Esophagus squamous epithelium (tissue), 5 donors: ENCODE data around the gene COPS3. TPM values are rescaled to one million over a fixed set of nuclear protein-coding genes. Genes with fewer than 3 reads are reported as not detected.
"Not testable (repeated sequence)": the region's sequence is repeated elsewhere in the genome, so short reads cannot be mapped to it uniquely, and the experiment has no call there.

Source experiments
- DNase-seq: peaks from one replicate; lab custom pipeline; 2025; lab: John Stamatoyannopoulos, UW
- H3K27ac ChIP-seq, 4 donors: fragments of 200-600 bp; sonication (generic); one replicate each; pipeline ENCODE4 v1.5.1; 2016 to 2019; ENCODE audit warnings: mild to moderate bottlenecking in 1 of 4
- H3K27me3 ChIP-seq, 4 donors: fragments of 200-600 bp; sonication (generic); 1 replicate in 3 of 4; 2 replicates in 1 of 4; pipeline versions ENCODE4 v1.5.1 to v1.6.0; 2017 to 2021; ENCODE audit warnings: antibody characterized with exemption in 1 of 4
- H3K36me3 ChIP-seq, 3 donors: fragments of 200-600 bp; sonication (generic); one replicate each; pipeline ENCODE4 v1.5.1; 2016 to 2019
- H3K4me1 ChIP-seq, 3 donors: fragments of 200-600 bp; sonication (generic); one replicate each; pipeline ENCODE4 v1.5.1; 2017 to 2019
- H3K4me3 ChIP-seq, 4 donors: fragments of 200-600 bp; sonication (generic); 1 replicate in 3 of 4; 2 replicates in 1 of 4; pipeline ENCODE4 v1.5.1; 2016 to 2019; ENCODE audit warnings: mild to moderate bottlenecking in 2 of 4, moderate library complexity in 1 of 4
- H3K9me3 ChIP-seq, 3 donors: fragments of 200-600 bp; sonication (generic); one replicate each; pipeline ENCODE4 v1.5.1; 2016 to 2019
- POLR2A ChIP-seq, 4 donors: fragments of 450-650 bp; IDR thresholded peaks; one replicate each; pipeline ENCODE4 v1.6.1; 2017; ENCODE audit warnings: antibody characterized with exemption in 4 of 4, mild to moderate bottlenecking in 4 of 4, moderate library complexity in 3 of 4
- WGBS, 2 donors: methylation state at CpG; one replicate each; pipeline ENCODE4 v1.1.5; 2018; 5-methylcytosine and 5-hydroxymethylcytosine counted together
- intact Hi-C: fragments of 100-400 bp; cut with DNase I; formaldehyde crosslinking; loops from one replicate; pipeline ENCODE4 v1.15.0; 2022
- total RNA-seq, 4 donors: library from RNA; depleted of rRNA; stranded (reverse); fragments of >200 nt; gene quantifications; one replicate each; pipeline ENCODE4 v1.1.0, GENCODE V29; 2016
- TF ChIP-seq, protein P1 (sequence below), 6 experiments: fragments of 450-650 bp in 4 of 6; fragments of 200-600 bp in 2 of 6; sonication (generic) in 2 of 6; IDR thresholded peaks; one replicate each; pipeline ENCODE4 v1.5.1; 2016 to 2019; ENCODE audit warnings: antibody characterized with exemption in 6 of 6, mild to moderate bottlenecking in 4 of 6, moderate library complexity in 4 of 6
- donor health status: DM: yes; HTN: yes; CAD: no.

COPS3 gene
- total RNA-seq, 4 donors from 2014 or later, result 34.0 to 91.6 (median 68.7) TPM

DNA sequence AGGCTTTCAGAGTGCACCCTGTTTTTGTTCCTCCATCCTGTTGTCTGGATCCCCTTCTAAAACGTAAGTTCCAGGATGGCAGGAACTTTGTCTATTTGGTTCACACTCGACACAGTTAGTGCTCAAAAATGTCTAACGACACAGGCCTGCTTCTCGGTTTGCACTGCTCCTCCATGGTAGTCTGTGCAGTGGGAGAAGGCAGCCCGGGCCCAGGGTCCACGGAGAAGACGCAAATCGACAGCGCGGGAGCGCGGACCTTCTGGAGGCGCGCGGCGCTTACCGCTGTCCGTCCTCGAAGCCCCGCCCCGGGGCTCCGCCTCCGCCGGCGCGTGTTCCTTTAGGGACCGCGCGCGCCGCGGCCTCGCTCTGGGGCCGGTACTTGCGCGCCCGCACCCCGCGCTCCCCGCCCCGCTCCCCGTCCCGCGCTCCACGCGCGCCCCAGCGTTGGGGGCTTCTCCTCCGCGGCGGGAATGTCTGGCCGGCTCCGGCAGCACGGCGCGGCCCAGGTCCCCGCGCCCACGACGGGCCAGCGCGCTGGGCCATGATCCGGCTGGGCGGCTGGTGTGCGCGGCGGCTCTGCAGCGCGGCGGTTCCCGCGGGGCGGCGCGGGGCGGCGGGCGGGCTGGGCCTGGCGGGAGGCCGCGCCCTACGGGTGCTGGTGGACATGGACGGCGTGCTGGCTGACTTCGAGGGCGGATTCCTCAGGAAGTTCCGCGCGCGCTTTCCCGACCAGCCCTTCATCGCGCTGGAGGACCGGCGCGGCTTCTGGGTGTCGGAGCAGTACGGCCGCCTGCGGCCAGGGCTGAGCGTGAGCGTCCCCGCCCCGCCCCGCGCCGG, 22.2 kb upstream of the COPS3 start, which contains the start of gene NT5M:
NT5M (plus strand) TSS at position 364 of the 837 bp plus-strand sequence; CDS start at position 542, 178 bp downstream.
- 0% methylated on average over 2 to 10 of the region's 107 CpGs for WGBS, 2 donors
- DNase-seq, result no peak

GRCh38 chr17:17301659-17302058, 20.6 kb upstream of the COPS3 start:
- not testable (repeated sequence) for H3K36me3 ChIP-seq, DNase-seq, H3K4me3 ChIP-seq, H3K27me3 ChIP-seq, H3K27ac ChIP-seq, H3K9me3 ChIP-seq
- H3K4me1 ChIP-seq, result peaks cover 8 to 40% (median 14%) of the 10 kb centered on the region in 3 donors
- 97 to 98% methylated on average over 7 to 9 of the region's 11 CpGs for WGBS, 2 donors
- intact Hi-C loops, result loop anchor here (10.0 kb wide), 1 partner anchor 297 kb away; no protein-coding TSS in a partner anchor

More for the DNA sequence above, 22.2 kb upstream of the COPS3 start, which contains the start of gene NT5M:
- no peaks in the 10 kb centered on the region for H3K27me3 ChIP-seq
- no peaks in the 10 kb centered on the region for H3K9me3 ChIP-seq
- H3K36me3 ChIP-seq, result no peaks in the 10 kb centered on the region
- peak within 1 kb of the TSS; percentile 41 to 87 (median 56) for H3K4me3 ChIP-seq
- TF ChIP-seq, protein P1, sequence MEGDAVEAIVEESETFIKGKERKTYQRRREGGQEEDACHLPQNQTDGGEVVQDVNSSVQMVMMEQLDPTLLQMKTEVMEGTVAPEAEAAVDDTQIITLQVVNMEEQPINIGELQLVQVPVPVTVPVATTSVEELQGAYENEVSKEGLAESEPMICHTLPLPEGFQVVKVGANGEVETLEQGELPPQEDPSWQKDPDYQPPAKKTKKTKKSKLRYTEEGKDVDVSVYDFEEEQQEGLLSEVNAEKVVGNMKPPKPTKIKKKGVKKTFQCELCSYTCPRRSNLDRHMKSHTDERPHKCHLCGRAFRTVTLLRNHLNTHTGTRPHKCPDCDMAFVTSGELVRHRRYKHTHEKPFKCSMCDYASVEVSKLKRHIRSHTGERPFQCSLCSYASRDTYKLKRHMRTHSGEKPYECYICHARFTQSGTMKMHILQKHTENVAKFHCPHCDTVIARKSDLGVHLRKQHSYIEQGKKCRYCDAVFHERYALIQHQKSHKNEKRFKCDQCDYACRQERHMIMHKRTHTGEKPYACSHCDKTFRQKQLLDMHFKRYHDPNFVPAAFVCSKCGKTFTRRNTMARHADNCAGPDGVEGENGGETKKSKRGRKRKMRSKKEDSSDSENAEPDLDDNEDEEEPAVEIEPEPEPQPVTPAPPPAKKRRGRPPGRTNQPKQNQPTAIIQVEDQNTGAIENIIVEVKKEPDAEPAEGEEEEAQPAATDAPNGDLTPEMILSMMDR (IDR thresholded peaks at IDR 0.05), result no peak
- peak in 1 of 4 donors; percentile 58 for TF ChIP-seq POLR2A (IDR thresholded peaks at IDR 0.05)
- intact Hi-C loops, result loop anchor here (10.0 kb wide), 1 partner anchor 298 kb away; no protein-coding TSS in a partner anchor
- H3K4me1 ChIP-seq, result peaks cover 8 to 40% (median 14%) of the 10 kb centered on the region in 3 donors
- peak within 1 kb of the TSS; percentile 49 to 87 (median 68) for H3K27ac ChIP-seq

GRCh38 chr17:17300624-17301568, 19.9 kb upstream of the COPS3 start:
- H3K27ac ChIP-seq, result peak overlapping the region; percentile 7 to 57 (median 32)
- TF ChIP-seq POLR2A (IDR thresholded peaks at IDR 0.05), result no peak
- TF ChIP-seq, protein P1 (IDR thresholded peaks at IDR 0.05), result no peak
- H3K9me3 ChIP-seq, result no peaks in the 10 kb centered on the region
- peaks cover 8 to 47% (median 14%) of the 10 kb centered on the region in 3 donors for H3K4me1 ChIP-seq
- 89% methylated on average over 1 of the region's 35 CpGs; no CpG with 5 or more reads in 1 of the 2 donors for WGBS, 2 donors
- H3K4me3 ChIP-seq, result peak overlapping the region in 3 of 4 donors; percentile 36 to 55 (median 38)
- intact Hi-C loops, result loop anchor here (10.0 kb wide), 1 partner anchor 296 kb away; no protein-coding TSS in a partner anchor
- H3K36me3 ChIP-seq, result no peaks in the 10 kb centered on the region
- no peaks in the 10 kb centered on the region for H3K27me3 ChIP-seq
- DNase-seq, result no peak

DNA sequence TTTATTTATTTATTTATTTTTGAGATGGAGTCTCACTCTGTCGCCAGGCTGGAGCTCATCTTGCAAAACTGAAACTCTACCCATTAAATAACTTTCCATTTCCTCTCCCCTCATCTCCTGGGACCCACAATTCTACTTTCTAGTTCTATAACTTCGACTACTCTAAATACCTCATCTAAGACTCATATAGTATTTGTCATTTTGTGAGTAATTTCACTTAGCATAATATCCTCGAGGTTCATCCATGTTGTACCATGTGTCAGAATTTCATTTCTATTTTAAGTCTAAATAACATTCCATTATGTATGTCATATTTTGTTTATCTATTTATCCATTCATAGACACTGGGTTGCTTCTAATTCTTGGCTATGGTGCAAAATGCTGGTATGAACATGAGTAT, 17.1 kb upstream of the COPS3 start:
- Histone ChIP-seq H3K27me3 (no peaks in the 10 kb centered on the region), H3K9me3 (no peaks in the 10 kb centered on the region), H3K36me3 (no peaks in the 10 kb centered on the region), H3K4me1 (peaks cover 0 to 25% (median 7%) of the 10 kb centered on the region in 3 donors), H3K4me3 (no peak overlapping the region), H3K27ac (no peak overlapping the region)
- 43 to 60% methylated on average over 3 of the region's 3 CpGs for WGBS, 2 donors
- no peak for TF ChIP-seq POLR2A (IDR thresholded peaks at IDR 0.05)
- TF ChIP-seq, protein P1 (IDR thresholded peaks at IDR 0.05), result no peak
- no peak for DNase-seq
- intact Hi-C loops, result no loop called here

GRCh38 chr17:17297217-17297616, 16.2 kb upstream of the COPS3 start:
- Histone ChIP-seq H3K4me3 (no peak overlapping the region), H3K27ac (no peak overlapping the region), H3K4me1 (peaks cover 0 to 20% (median 7%) of the 10 kb centered on the region in 3 donors), H3K9me3 (no peaks in the 10 kb centered on the region), H3K27me3 (no peaks in the 10 kb centered on the region), H3K36me3 (no peaks in the 10 kb centered on the region)
- DNase-seq, result no peak
- TF ChIP-seq POLR2A (IDR thresholded peaks at IDR 0.05), result no peak
- TF ChIP-seq, protein P1 (IDR thresholded peaks at IDR 0.05), result no peak
- WGBS, 2 donors, result 94 to 95% methylated on average over 3 of the region's 3 CpGs
- intact Hi-C loops, result no loop called here
